ENCODE results near the gene FRMD5.

FRMD5 gene

DNA sequence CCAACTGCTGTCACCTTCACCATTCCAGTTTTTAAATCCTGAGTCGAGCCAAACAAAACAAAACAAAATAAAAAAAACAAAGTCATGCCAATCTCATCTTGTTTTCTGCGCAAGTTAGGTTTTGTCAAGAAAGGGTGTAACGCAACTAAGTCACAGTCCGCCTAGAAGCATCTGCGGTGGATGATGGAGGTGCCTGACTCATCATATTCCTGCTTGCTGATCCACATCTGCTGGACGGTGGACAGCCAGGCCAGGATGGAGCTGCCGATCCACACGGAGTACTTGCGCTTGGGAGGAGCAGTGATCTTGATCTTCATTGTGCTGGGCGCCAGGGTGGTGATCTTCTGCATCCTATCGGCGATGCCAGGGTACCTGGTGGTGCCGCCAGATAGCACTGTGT lies 206.2 kb downstream of the FRMD5 start:
- H3K4me3 ChIP-seq (ENCODE audit: low read depth, low read length) = no peak overlapping the region
- TF ChIP-seq, protein P1, sequence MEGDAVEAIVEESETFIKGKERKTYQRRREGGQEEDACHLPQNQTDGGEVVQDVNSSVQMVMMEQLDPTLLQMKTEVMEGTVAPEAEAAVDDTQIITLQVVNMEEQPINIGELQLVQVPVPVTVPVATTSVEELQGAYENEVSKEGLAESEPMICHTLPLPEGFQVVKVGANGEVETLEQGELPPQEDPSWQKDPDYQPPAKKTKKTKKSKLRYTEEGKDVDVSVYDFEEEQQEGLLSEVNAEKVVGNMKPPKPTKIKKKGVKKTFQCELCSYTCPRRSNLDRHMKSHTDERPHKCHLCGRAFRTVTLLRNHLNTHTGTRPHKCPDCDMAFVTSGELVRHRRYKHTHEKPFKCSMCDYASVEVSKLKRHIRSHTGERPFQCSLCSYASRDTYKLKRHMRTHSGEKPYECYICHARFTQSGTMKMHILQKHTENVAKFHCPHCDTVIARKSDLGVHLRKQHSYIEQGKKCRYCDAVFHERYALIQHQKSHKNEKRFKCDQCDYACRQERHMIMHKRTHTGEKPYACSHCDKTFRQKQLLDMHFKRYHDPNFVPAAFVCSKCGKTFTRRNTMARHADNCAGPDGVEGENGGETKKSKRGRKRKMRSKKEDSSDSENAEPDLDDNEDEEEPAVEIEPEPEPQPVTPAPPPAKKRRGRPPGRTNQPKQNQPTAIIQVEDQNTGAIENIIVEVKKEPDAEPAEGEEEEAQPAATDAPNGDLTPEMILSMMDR (IDR thresholded peaks at IDR 0.05; ENCODE audit: control insufficient read depth, extremely low read depth, insufficient read depth) = no peak
- DNase-seq (ENCODE audit: low read depth) = no peak

DNA sequence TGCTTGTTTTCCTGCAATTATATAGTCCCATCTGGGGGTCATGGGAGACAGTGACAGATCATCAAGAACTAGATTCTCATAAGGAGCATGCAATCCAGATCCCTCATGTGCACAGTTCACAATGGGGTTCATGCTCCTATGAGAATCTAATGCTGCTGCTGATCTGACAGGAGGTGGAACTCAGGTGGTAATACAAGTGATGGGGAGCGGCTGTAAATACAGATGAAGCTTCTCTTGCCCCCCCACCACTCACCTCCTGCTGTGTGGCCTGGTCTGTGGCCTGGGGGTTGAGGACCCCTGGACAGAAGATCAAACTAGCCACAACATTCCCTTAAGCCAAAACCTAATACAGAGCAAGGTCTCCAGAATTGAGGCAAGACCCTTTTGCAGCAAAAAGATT lies 207.1 kb downstream of the FRMD5 start:
- DNase-seq (ENCODE audit: low read depth) = no peak
- TF ChIP-seq, protein P1 (IDR thresholded peaks at IDR 0.05; ENCODE audit: control insufficient read depth, extremely low read depth, insufficient read depth) = no peak
- no peak overlapping the region for H3K4me3 ChIP-seq (ENCODE audit: low read depth, low read length)

DNA sequence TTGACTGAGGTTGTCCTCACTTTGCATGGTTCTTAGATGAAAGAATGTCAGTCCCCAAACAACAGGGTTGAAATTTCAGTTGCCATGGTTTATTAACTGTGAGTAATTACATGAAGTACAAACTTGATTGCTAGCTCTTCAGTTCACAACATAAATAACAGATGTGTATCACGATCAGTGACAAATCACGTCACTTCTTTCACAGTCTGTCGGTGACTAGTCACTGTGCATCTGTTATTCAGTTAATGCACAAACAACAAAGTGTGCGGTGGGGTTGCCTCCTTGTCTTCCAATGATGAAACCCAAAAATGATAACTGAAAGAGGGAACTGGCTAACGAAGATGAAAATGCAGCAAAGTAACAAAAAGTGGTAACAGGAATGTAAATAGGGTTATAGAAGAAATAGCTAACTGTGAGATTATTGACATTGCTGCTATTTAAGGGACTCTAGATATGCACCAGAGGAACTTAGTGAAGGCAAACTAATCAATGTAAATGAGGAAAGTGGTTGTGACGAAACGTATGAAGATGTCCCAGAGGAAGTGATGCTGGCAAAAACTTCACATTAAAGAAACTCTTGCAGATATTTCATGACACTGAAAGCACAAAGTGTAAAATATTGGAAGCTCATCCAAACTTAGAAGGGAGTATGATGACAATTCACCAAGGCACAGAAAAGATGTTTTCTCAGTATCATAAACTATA lies 208.9 kb downstream of the FRMD5 start:
- DNase-seq (ENCODE audit: low read depth) = no peak
- TF ChIP-seq, protein P1 (IDR thresholded peaks at IDR 0.05; ENCODE audit: control insufficient read depth, extremely low read depth, insufficient read depth) = no peak

DNA sequence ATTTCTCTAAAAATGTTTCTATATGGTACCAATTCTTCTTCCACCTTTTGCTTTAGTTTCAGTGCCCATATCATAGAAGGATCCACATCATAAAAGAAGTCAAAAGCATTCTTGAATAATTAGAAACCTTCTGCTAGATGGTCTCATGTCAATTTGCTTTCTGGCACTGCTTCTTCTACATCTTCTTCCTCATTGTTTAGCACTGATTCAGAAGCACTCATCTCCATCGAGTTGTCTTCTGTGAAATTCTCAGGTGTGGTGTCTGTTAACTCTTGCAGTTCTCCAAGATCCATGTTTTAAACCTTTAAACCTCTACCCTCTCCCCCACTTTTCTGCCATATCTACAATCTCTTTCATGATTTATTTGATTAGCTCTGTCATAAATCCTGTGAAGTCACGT lies 213.5 kb downstream of the FRMD5 start:
- DNase-seq (ENCODE audit: low read depth) = no peak
- no peak overlapping the region for H3K4me3 ChIP-seq (ENCODE audit: low read depth, low read length)
- TF ChIP-seq, protein P1 (IDR thresholded peaks at IDR 0.05; ENCODE audit: control insufficient read depth, extremely low read depth, insufficient read depth) = no peak

More for the DNA sequence above, 208.9 kb downstream of the FRMD5 start:
- H3K4me3 ChIP-seq (ENCODE audit: low read depth, low read length) = no peak overlapping the region

DNA sequence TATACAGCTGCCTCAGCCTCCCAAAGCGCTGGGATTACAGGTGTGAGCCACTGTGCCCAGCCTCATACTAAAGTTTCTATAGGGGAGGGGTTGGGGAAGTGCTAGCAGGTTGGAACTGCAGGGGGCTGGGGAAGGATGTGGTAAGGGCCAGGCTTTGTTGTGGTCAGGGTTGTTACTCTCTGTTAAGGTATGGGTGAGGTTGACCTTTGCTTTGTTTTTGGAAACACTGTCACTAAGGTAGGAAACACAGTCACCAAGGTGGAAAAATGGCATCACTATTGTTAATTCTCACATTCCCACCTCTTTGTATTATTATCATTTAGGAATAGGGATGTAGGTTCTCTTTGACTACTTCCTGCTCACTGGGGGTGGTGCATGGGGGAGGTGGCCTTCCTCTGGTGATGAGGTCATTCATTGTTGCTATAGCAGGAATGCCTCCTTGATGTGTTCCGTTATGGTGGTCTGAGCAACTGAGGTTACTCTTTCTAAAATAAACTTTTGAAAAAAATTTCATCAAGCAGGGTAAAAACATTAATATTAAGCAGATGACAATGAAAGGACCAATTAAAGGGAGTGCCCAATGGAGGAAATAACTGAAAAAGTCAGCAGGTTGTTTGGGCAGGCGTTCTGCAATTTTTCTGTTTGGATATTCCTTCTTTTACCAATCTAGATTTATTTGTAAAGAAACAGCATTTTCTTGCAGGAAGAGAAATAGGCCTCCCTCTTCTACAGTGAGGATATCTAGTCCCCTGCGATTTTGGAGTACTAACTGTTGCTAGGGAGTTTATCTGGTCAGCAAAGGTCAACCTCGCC lies 217.8 kb downstream of the FRMD5 start:
- no peak overlapping the region for H3K4me3 ChIP-seq (ENCODE audit: low read depth, low read length)
- no peak for DNase-seq (ENCODE audit: low read depth)
- TF ChIP-seq, protein P1 (IDR thresholded peaks at IDR 0.05; ENCODE audit: control insufficient read depth, extremely low read depth, insufficient read depth) = no peak

DNA sequence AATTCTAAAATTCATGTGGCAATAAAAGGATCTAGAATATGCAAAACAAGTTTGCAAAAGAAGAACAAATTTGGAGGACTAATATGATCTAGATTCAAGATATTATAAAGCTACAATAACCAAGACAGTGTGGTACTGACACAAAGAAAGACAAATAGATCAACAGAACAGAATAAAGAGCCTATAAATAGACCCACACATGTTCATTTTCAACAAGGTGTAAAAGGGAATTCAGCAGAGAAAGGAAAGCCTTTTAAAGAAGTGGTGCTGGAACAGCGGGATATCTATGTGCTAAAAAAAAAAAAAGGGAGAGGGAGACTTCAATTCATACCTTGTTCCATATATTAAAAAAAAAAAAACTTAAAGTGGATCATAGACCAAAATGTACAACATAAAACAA lies 219.3 kb downstream of the FRMD5 start:
- TF ChIP-seq, protein P1 (IDR thresholded peaks at IDR 0.05; ENCODE audit: control insufficient read depth, extremely low read depth, insufficient read depth) = no peak
- no peak overlapping the region for H3K4me3 ChIP-seq (ENCODE audit: low read depth, low read length)
- no peak for DNase-seq (ENCODE audit: low read depth)
